ENCODE results near the gene EP400. TPM values are rescaled to one million over a fixed set of nuclear protein-coding genes. Genes with fewer than 3 reads are reported as not detected.
A peak's percentile ranks its signal among the peaks of the same experiment; 100 is the strongest.

Gene EP400
- total and polyA plus RNA-seq, 9 of the 15 experiments (the other 6 are each of a cell fraction or from before 2014, with no cell fraction given): 4.5 to 58.0 (median 7.0) TPM

DNA sequence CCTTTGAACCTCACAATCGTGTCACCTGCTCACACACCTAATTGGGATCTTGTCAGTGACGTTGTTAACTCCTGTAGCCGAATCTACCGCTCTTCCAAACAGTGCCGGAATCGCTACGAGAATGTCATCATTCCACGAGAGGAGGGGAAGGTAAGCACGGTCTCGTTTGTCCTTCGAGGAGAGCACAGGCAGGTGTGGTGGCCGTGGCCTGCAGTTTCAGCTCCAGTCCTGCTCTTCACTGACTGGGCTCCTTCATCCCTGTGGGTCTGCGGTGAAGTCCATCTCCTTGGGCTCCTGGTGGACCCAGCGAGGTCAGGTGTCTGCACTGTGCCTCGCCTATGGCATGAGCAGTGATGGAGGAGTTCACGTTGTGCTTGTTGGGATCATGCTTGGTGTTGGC lies 96.0 kb downstream of the EP400 start:
- Histone ChIP-seq H3K4me3 (no peak overlapping the region), H3K27me3 (ENCODE audit: control insufficient read depth in 2 of 2, insufficient read depth in 2 of 2, low read length in 2 of 2) (no peaks in the 10 kb centered on the region), H3K4me1 (replicated peaks in 1 of 2; ENCODE audit: control insufficient read depth in 2 of 2, insufficient read depth in 2 of 2, low read length in 2 of 2) (no peaks in the 10 kb centered on the region), H3K79me2 (ENCODE audit: control insufficient read depth, insufficient read depth, low read length) (no peaks in the 10 kb centered on the region), H4K20me1 (replicated peaks; ENCODE audit: control insufficient read depth, insufficient read depth, low read length) (0 out of 2 replicates have a peak, but pooled peaks cover 4% of the 10 kb centered on the region), H3K9me3 (replicated peaks; ENCODE audit: control insufficient read depth, insufficient read depth, low read depth, low read length) (no peaks in the 10 kb centered on the region), H3K9me1 (ENCODE audit: control insufficient read depth, insufficient read depth, low read length) (no peaks in the 10 kb centered on the region), H3K4me2 (ENCODE audit: insufficient read depth, low read length) (no peak overlapping the region), H3K36me3 (ENCODE audit: control insufficient read depth, insufficient read depth, low read length) (peaks cover 80% of the 10 kb centered on the region), H3K27ac (ENCODE audit: extremely low read depth, low read depth, low read length) (no peak overlapping the region), H3K9ac (ENCODE audit: insufficient read depth in 1 of 2, low read depth in 2 of 2, low read length in 2 of 2) (no peak overlapping the region), H2AFZ (ENCODE audit: low read depth, low read length) (no peak overlapping the region)
- ATAC-seq (no peak), DNase-seq (ENCODE audit: extremely low read depth in 1 of 4, low spot score in 3 of 4) (no peak), FAIRE-seq (no peak)
- ChIA-PET CTCF (ENCODE audit: low intra/inter-chr PET ratio) (no interaction called here), POLR2A (no interaction called here)
- TF ChIP-seq ADNP (tag; IDR thresholded peaks at IDR 0.05) (no peak), RFX1 (IDR thresholded peaks at IDR 0.05) (no peak), ZC3H11A (IDR thresholded peaks at IDR 0.05; ENCODE audit: low read depth, low read length) (no peak), ZFP1 (CRISPR knock-in tag; IDR thresholded peaks at IDR 0.05) (no peak)
- in situ Hi-C loops (cut with MboI): no loop called here
- WGBS (ENCODE audit: insufficient coverage, low coverage, missing lambda C conversion rate): 91% methylated on average over 15 of the region's 16 CpGs
- intact Hi-C loops (cut with micrococcal nuclease): no loop called here
- no TSS peak for BruUV-seq (replicated peaks)

DNA sequence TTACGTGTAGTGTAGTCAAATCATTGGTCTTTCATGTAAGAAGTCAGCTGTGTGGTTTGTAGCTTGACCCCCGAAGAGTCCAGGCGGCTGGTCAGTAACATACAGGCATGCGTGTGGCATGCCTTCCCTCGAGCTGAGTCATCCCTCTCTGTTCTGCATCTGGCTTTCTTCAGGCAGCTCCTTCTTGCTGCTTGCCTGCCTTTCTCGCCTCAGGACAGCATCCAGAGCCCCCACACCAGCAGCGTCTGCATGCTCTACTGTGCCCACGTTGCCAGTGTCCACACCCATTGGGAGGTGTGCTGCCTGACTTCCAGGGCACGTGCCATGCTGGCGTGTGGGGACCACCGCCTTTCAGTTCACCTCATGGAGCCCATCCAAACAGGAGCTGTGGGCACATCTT lies 96.8 kb downstream of the EP400 start:
- Histone ChIP-seq H3K4me2 (ENCODE audit: insufficient read depth, low read length) (no peak overlapping the region), H3K36me3 (ENCODE audit: control insufficient read depth, insufficient read depth, low read length) (peaks cover 80% of the 10 kb centered on the region), H3K27ac (ENCODE audit: extremely low read depth, low read depth, low read length) (no peak overlapping the region), H3K9me1 (ENCODE audit: control insufficient read depth, insufficient read depth, low read length) (no peaks in the 10 kb centered on the region), H2AFZ (ENCODE audit: low read depth, low read length) (no peak overlapping the region), H3K27me3 (ENCODE audit: control insufficient read depth in 2 of 2, insufficient read depth in 2 of 2, low read length in 2 of 2) (no peaks in the 10 kb centered on the region), H4K20me1 (replicated peaks; ENCODE audit: control insufficient read depth, insufficient read depth, low read length) (0 out of 2 replicates have a peak, but pooled peaks cover 4% of the 10 kb centered on the region), H3K9ac (ENCODE audit: insufficient read depth in 1 of 2, low read depth in 2 of 2, low read length in 2 of 2) (peak overlapping the region in 1 of 2 experiments; percentile 36; a peak in 1 of 4 replicates), H3K4me1 (replicated peaks in 1 of 2; ENCODE audit: control insufficient read depth in 2 of 2, insufficient read depth in 2 of 2, low read length in 2 of 2) (no peaks in the 10 kb centered on the region), H3K9me3 (replicated peaks; ENCODE audit: control insufficient read depth, insufficient read depth, low read depth, low read length) (no peaks in the 10 kb centered on the region), H3K4me3 (no peak overlapping the region), H3K79me2 (ENCODE audit: control insufficient read depth, insufficient read depth, low read length) (no peaks in the 10 kb centered on the region)
- ChIA-PET POLR2A (no interaction called here), CTCF (ENCODE audit: low intra/inter-chr PET ratio) (no interaction called here)
- FAIRE-seq (no peak), ATAC-seq (no peak), DNase-seq (ENCODE audit: extremely low read depth in 1 of 4, low spot score in 3 of 4) (no peak)
- 91% methylated on average over 11 of the region's 11 CpGs for WGBS (ENCODE audit: insufficient coverage, low coverage, missing lambda C conversion rate)
- intact Hi-C loops (cut with micrococcal nuclease): no loop called here
- in situ Hi-C loops (cut with MboI): no loop called here
- TF ChIP-seq ZBTB34 (CRISPR knock-in tag; IDR thresholded peaks at IDR 0.05): no peak
- no peak for TF ChIP-seq ZNF764 (CRISPR knock-in tag; IDR thresholded peaks at IDR 0.05; ENCODE audit: low read depth)
- TF ChIP-seq ADNP (tag; IDR thresholded peaks at IDR 0.05): no peak
- TF ChIP-seq FOXK1 (CRISPR knock-in tag; IDR thresholded peaks at IDR 0.05; ENCODE audit: borderline replicate concordance): no peak
- TF ChIP-seq SMAD2 (IDR thresholded peaks at IDR 0.05; ENCODE audit: low read depth, low read length): no peak
- no peak for TF ChIP-seq ETV1 (tag; conservative IDR thresholded peaks at IDR 0.05; ENCODE audit: low read depth)
- TF ChIP-seq ATF6 (CRISPR knock-in tag; IDR thresholded peaks at IDR 0.05): no peak
- TF ChIP-seq NFE2 (IDR thresholded peaks at IDR 0.05; ENCODE audit: low read depth): no peak
- TF ChIP-seq KDM5B (IDR thresholded peaks at IDR 0.05; ENCODE audit: insufficient replicate concordance, low read depth, low read length): no peak
- no peak for TF ChIP-seq RBFOX2 (IDR thresholded peaks at IDR 0.05; ENCODE audit: low read depth, low read length)
- no TSS peak for BruUV-seq (replicated peaks)
